Coronary artery (tissue), 2 donors: Measurements from ENCODE around the gene HELB.

Experiments
- DNase-seq: peaks from one replicate; pipeline ENCODE4 v3.0.0-alpha.2; 2017; ENCODE audit warnings: low spot score
- H3K27ac ChIP-seq, 2 donors: fragments of 200-600 bp; sonication (generic); one replicate each; pipeline ENCODE4 v1.5.1; 2016 to 2019
- H3K4me3 ChIP-seq: fragments of 200-600 bp; sonication (generic); 2 replicates; pipeline ENCODE4 v1.5.1; 2016; ENCODE audit warnings: mild to moderate bottlenecking, moderate library complexity
- TF ChIP-seq, protein P1 (sequence below): fragments of 200-600 bp; sonication (generic); IDR thresholded peaks from one replicate; pipeline ENCODE4 v1.5.1; 2019; ENCODE audit warnings: antibody characterized with exemption

Gene HELB

GRCh38 chr12:66301944-66302826 is at the start of gene HELB:
Gene HELB (plus strand): TSS chr12:66302493. CDS start chr12:66302604, 111 bp downstream.
- Histone ChIP-seq H3K4me3 (peak within 1 kb of the TSS; percentile 76), H3K27ac (peak within 1 kb of the TSS; percentile 71 to 78)
- DNase-seq, result peak; percentile 97
- TF ChIP-seq, protein P1, sequence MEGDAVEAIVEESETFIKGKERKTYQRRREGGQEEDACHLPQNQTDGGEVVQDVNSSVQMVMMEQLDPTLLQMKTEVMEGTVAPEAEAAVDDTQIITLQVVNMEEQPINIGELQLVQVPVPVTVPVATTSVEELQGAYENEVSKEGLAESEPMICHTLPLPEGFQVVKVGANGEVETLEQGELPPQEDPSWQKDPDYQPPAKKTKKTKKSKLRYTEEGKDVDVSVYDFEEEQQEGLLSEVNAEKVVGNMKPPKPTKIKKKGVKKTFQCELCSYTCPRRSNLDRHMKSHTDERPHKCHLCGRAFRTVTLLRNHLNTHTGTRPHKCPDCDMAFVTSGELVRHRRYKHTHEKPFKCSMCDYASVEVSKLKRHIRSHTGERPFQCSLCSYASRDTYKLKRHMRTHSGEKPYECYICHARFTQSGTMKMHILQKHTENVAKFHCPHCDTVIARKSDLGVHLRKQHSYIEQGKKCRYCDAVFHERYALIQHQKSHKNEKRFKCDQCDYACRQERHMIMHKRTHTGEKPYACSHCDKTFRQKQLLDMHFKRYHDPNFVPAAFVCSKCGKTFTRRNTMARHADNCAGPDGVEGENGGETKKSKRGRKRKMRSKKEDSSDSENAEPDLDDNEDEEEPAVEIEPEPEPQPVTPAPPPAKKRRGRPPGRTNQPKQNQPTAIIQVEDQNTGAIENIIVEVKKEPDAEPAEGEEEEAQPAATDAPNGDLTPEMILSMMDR, result no peak

- TF ChIP-seq, protein P1, result no peak
- no peak for DNase-seq
- Histone ChIP-seq H3K4me3 (no peak overlapping the region), H3K27ac (no peak overlapping the region)
Observed at GRCh38 chr12:66252771-66253170, 49.5 kb upstream of the HELB start.

- Histone ChIP-seq H3K27ac (no peak overlapping the region), H3K4me3 (no peak overlapping the region)
- TF ChIP-seq, protein P1, result no peak
- no peak for DNase-seq
Observed at GRCh38 chr12:66255737-66256136, 46.6 kb upstream of the HELB start.

DNA sequence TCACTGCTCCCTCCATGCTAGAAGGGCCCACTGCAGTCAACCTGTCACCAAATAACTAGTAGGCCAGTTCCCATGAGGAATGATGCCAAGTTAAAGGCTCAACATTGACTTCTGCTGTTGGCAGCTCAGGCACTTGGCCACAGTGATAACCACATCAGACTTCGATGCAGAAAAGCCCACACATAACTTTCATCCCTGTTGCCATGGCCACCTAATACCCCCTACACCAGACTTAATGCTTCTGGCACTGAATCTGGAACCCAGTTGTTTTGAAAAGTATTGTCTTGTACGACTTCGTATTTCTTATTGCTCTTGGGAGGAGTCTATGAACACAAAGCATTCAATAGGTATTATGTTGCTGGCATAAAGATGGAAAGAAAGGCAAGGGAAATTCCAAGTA is 44.3 kb upstream of the HELB start:
- TF ChIP-seq, protein P1, result no peak
- DNase-seq, result no peak
- no peak overlapping the region for H3K27ac ChIP-seq
- H3K4me3 ChIP-seq, result no peak overlapping the region

DNA sequence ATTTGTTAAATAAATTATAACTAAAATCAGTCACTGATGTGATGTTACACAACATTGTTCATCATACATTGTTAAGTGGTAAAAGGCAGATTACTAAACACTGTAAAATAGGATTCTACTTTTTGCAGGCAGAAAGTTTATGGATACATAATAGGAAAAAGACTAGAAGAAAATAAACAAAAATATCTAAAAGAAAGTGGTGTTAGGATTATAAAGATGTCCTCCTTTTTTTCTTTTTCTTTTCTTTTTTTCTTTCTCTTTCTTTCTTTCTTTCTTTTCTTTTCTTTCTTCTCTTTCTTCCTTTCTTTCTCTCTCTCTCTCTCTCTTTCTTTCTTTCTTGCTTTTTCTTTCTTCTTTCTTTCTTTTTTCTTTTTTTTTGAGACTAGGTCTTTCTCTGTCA is 39.6 kb upstream of the HELB start:
- Histone ChIP-seq H3K27ac (no peak overlapping the region), H3K4me3 (no peak overlapping the region)
- TF ChIP-seq, protein P1, result no peak
- DNase-seq, result no peak

DNA sequence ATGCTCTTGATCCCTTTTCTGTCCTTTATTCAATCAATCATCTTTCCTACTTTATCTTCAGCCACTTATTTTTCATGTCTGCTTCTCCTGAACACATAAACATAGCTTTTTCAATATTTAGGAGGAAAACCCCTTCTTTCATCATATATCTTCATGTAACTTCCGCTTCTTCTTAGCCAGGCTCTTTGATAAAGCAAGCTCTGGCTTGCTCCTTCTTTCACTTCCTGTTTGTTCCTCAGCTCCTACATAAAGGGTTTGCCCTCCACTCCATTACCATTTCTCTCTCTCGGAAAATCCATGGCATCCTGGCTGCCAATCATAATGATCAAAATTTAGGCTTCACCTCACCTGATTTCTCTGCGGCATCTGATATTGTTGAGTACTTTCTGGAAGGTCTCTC is 33.7 kb upstream of the HELB start:
- H3K27ac ChIP-seq, result no peak overlapping the region

More for the DNA sequence above, 33.7 kb upstream of the HELB start:
- no peak overlapping the region for H3K4me3 ChIP-seq
- TF ChIP-seq, protein P1, result no peak
- no peak for DNase-seq
